K562 (cell line): ENCODE results near the gene VSIG4. TPM values are rescaled to one million over a fixed set of nuclear protein-coding genes. Genes with fewer than 3 reads are reported as not detected.

Experiments
- AFF1 ChIP-seq, 2 experiments: fragments of 450-650 bp; IDR thresholded peaks; 2 replicates each; pipeline ENCODE4 v1.6.1; 2018; ENCODE audit warnings: mild to moderate bottlenecking in 2 of 2, low read depth in 1 of 2; ENCODE audit not compliant: partially characterized antibody in 2 of 2
- CEBPG ChIP-seq, 3 experiments: fragments of 200-800 bp in 1 of 3; sonication (Bioruptor generic) in 1 of 3; sonication (generic) in 1 of 3; formaldehyde crosslinking in 1 of 3; IDR thresholded peaks in 2 of 3; conservative IDR thresholded peaks in 1 of 3; 2 replicates each; pipeline versions ENCODE4 v1.6.1 to v1.8.0; 2016 to 2022; ENCODE audit warnings: missing compliant biosample characterization in 2 of 3, missing genetic modification characterization in 2 of 3, mild to moderate bottlenecking in 1 of 3, missing genetic modification reagents in 1 of 3
- DMBX1 ChIP-seq: fragments of 250-450 bp; sonication (Bioruptor Pico); IDR thresholded peaks from 2 replicates; pipeline ENCODE4 v1.8.0; 2022; ENCODE audit warnings: inconsistent platforms, mild to moderate bottlenecking, moderate library complexity, borderline replicate concordance
- DPF2 ChIP-seq: fragments of 450-650 bp; IDR thresholded peaks from 2 replicates; pipeline ENCODE4 v1.6.1; 2016
- ERF ChIP-seq: fragments of 450-650 bp; formaldehyde crosslinking; IDR thresholded peaks from 2 replicates; pipeline ENCODE4 v1.4.0; 2020; ENCODE audit warnings: mild to moderate bottlenecking, mixed read lengths
- FOSL1 ChIP-seq: fragments of 200-800 bp; sonication (Bioruptor generic); conservative IDR thresholded peaks from 2 replicates; pipeline ENCODE4 v1.6.1; 2016; ENCODE audit warnings: missing genetic modification characterization, missing compliant biosample characterization
- GABPB2 ChIP-seq: fragments of 250-450 bp; sonication (Bioruptor Pico); conservative IDR thresholded peaks from 2 replicates; pipeline ENCODE4 v1.5.1; 2021; ENCODE audit warnings: mild to moderate bottlenecking
- MAX ChIP-seq: sonication (generic); formaldehyde crosslinking; IDR thresholded peaks from 2 replicates; pipeline ENCODE4 v1.9.0; 2022; ENCODE audit warnings: mild to moderate bottlenecking, missing genetic modification reagents
- MYNN ChIP-seq, 2 experiments: sonication (generic); formaldehyde crosslinking in 1 of 2; IDR thresholded peaks; 2 replicates each; pipeline versions ENCODE4 v1.5.0 to v1.6.1; 2016 to 2020; ENCODE audit warnings: antibody characterized with exemption in 1 of 2, missing genetic modification reagents in 1 of 2
- PHF8 ChIP-seq: fragments of 200-600 bp; sonication (generic); IDR thresholded peaks from 2 replicates; pipeline ENCODE4 v1.6.1; 2012; ENCODE audit warnings: mixed run types, mild to moderate bottlenecking, inconsistent platforms, low read length, moderate library complexity, borderline replicate concordance
- POLR2A ChIP-seq: fragments of 450-650 bp; conservative IDR thresholded peaks from 2 replicates; pipeline ENCODE4 v1.6.1; 2016
- TBP ChIP-seq: optimal IDR thresholded peaks from 2 replicates; pipeline ENCODE3; 2011; ENCODE audit warnings: low read depth, low read length, improper control_type of control experiment
- TEAD2 ChIP-seq: fragments of 450-650 bp; IDR thresholded peaks from 2 replicates; pipeline ENCODE4 v1.6.1; 2016; ENCODE audit warnings: missing genetic modification characterization, control low read depth, missing compliant biosample characterization
- THRB ChIP-seq: fragments of 450-650 bp; formaldehyde crosslinking; conservative IDR thresholded peaks from 2 replicates; pipeline ENCODE4 v1.4.0; 2022; ENCODE audit warnings: mild to moderate bottlenecking, missing genetic modification characterization
- ZBTB17 ChIP-seq: fragments of 450-650 bp; formaldehyde crosslinking; IDR thresholded peaks from 2 replicates; pipeline ENCODE4 v1.4.0; 2020; ENCODE audit warnings: mild to moderate bottlenecking
- ZKSCAN8 ChIP-seq: fragments of 200-800 bp; sonication (Bioruptor generic); IDR thresholded peaks from 2 replicates; pipeline ENCODE4 v1.6.1; 2016; ENCODE audit warnings: missing genetic modification characterization, missing compliant biosample characterization
- ZNF311 ChIP-seq: fragments of 250-450 bp; sonication (Bioruptor Pico); IDR thresholded peaks from 2 replicates; pipeline ENCODE4 v1.4.0; 2020; ENCODE audit warnings: mild to moderate bottlenecking, moderate library complexity
- ZNF592 ChIP-seq: fragments of 450-650 bp; IDR thresholded peaks from 2 replicates; pipeline ENCODE4 v1.6.1; 2017; ENCODE audit warnings: antibody characterized with exemption, mild to moderate bottlenecking
- polyA plus RNA-seq, 8 experiments: library from polyadenylated mRNA; depleted of rRNA in 4 of 8; stranded (reverse) in 5 of 8; unstranded in 3 of 8; fragments of >200 nt; fragmentation: Nextera tagmentation in 2 of 8; fragmentation: Illumina TruSeq in 1 of 8; extraction: Ambion mirVana in 2 of 8; extraction: Trizol in 1 of 8; gene quantifications; 2 replicates each; pipeline versions ENCODE4 v1.2.1 to v1.2.3, GENCODE V29; 2011 to 2014; ENCODE audit warnings: inconsistent platforms in 1 of 8, missing spikeins in 1 of 8
- total RNA-seq, 7 experiments: library from RNA; depleted of rRNA in 6 of 7; stranded (reverse); fragments of >200 nt in 6 of 7; fragmentation: Illumina TruSeq in 2 of 7; extraction: Trizol in 2 of 7; gene quantifications; 2 replicates each; pipeline versions ENCODE4 v1.2.1 to v1.2.3, GENCODE V29; 2011 to 2021; ENCODE audit warnings: low replicate concordance in 1 of 7

Gene VSIG4
- total and polyA plus RNA-seq, 9 of the 15 experiments (the other 6 are each of a cell fraction or from before 2014, with no cell fraction given): 0.22 to 1.6 (median 0.46) TPM; not detected in 1

- TF ChIP-seq ZNF592: peak; percentile 82
- TF ChIP-seq AFF1 (IDR thresholded peaks at IDR 0.05; ENCODE audit: low read depth in 1 of 2, partially characterized antibody in 2 of 2): peak; percentile 27 to 87
- TF ChIP-seq DMBX1 (CRISPR knock-in tag): peak; percentile 65; the same call in 1 of the 2 replicates
- TF ChIP-seq ERF (CRISPR knock-in tag): no peak
- TF ChIP-seq TBP: peak; percentile 41
- peak; percentile 47; the same call in 1 of the 2 replicates for TF ChIP-seq DPF2
- no peak for TF ChIP-seq MAX (CRISPR knock-in tag)
- TF ChIP-seq MYNN (IDR thresholded peaks at IDR 0.05): peak; percentile 61; the same call in 1 of the 2 replicates
- no peak for TF ChIP-seq MYNN (CRISPR knock-in tag; IDR thresholded peaks at IDR 0.05)
- TF ChIP-seq CEBPG (CRISPR knock-in tag; IDR thresholded peaks at IDR 0.05): no peak
- peak; percentile 4 to 68; a peak in 3 of 4 replicates for TF ChIP-seq CEBPG (tag; conservative IDR thresholded peaks at IDR 0.05 in 1 of 2, IDR thresholded peaks at IDR 0.05 in 1 of 2)
- no peak for TF ChIP-seq ZBTB17 (CRISPR knock-in tag)
- TF ChIP-seq FOSL1 (tag): 0 out of 2 replicates have a peak, but pooled peaks have one; percentile 3
- TF ChIP-seq GABPB2 (CRISPR knock-in tag): no peak
- TF ChIP-seq ZKSCAN8 (CRISPR knock-in tag): 0 out of 2 replicates have a peak, but pooled peaks have one; percentile 24
- peak; percentile 66; the same call in 1 of the 2 replicates for TF ChIP-seq POLR2A
- no peak for TF ChIP-seq ZNF311 (CRISPR knock-in tag)
- no peak for TF ChIP-seq THRB (CRISPR knock-in tag)
- peak; percentile 40; the same call in 1 of the 2 replicates for TF ChIP-seq TEAD2 (tag)
- peak; percentile 17; the same call in 1 of the 2 replicates for TF ChIP-seq PHF8
Measured at GRCh38 chrX:65999563-66000148, 40.2 kb downstream of the VSIG4 start (continued).
